RWPE2 (cell line): Measurements from ENCODE around the gene PLXND1.
A peak's percentile ranks its signal among the peaks of the same experiment; 100 is the strongest.

Source experiments
- ATAC-seq: fragments of 200-7000 bp; cut with Tn5 transposase; 3 replicates; pipeline ENCODE4 v1.9.1; 2021; ENCODE audit warnings: low read depth
- DNase-seq: peaks from one replicate; pipeline ENCODE4 v3.0.0-alpha.2; 2020; ENCODE audit warnings: low spot score
- H3K27ac ChIP-seq: fragments of 450-650 bp; 2 replicates; pipeline ENCODE4 v1.5.1; 2017; ENCODE audit warnings: mild to moderate bottlenecking; ENCODE audit not compliant: poor library complexity, severe bottlenecking
- H3K27me3 ChIP-seq: fragments of 250-450 bp; sonication (Bioruptor Pico); 2 replicates; pipeline ENCODE4 v1.5.1; 2021; ENCODE audit warnings: mild to moderate bottlenecking, moderate library complexity; ENCODE audit not compliant: insufficient read depth, poor library complexity, severe bottlenecking
- H3K36me3 ChIP-seq: fragments of 250-450 bp; sonication (Bioruptor Pico); 2 replicates; pipeline ENCODE4 v1.5.1; 2020; ENCODE audit warnings: low read depth, mild to moderate bottlenecking, moderate library complexity
- H3K4me1 ChIP-seq: fragments of 250-450 bp; sonication (Bioruptor Pico); 2 replicates; pipeline ENCODE4 v1.5.1; 2021; ENCODE audit warnings: mild to moderate bottlenecking, moderate library complexity; ENCODE audit not compliant: insufficient read depth, poor library complexity, severe bottlenecking
- H3K4me3 ChIP-seq: fragments of 250-450 bp; sonication (Bioruptor Pico); 2 replicates; pipeline ENCODE4 v1.5.1; 2021; ENCODE audit warnings: mild to moderate bottlenecking, moderate library complexity; ENCODE audit not compliant: severe bottlenecking
- H3K9me3 ChIP-seq: fragments of 250-450 bp; sonication (Bioruptor Pico); 2 replicates; pipeline ENCODE4 v1.5.1; 2021; ENCODE audit warnings: mild to moderate bottlenecking, moderate library complexity; ENCODE audit not compliant: severe bottlenecking
- TF ChIP-seq, protein P1 (sequence below): fragments of 450-650 bp; IDR thresholded peaks from one replicate; pipeline ENCODE4 v1.5.1; 2017; ENCODE audit warnings: mild to moderate bottlenecking, moderate library complexity; ENCODE audit not compliant: poor library complexity, severe bottlenecking

The PLXND1 gene

DNA sequence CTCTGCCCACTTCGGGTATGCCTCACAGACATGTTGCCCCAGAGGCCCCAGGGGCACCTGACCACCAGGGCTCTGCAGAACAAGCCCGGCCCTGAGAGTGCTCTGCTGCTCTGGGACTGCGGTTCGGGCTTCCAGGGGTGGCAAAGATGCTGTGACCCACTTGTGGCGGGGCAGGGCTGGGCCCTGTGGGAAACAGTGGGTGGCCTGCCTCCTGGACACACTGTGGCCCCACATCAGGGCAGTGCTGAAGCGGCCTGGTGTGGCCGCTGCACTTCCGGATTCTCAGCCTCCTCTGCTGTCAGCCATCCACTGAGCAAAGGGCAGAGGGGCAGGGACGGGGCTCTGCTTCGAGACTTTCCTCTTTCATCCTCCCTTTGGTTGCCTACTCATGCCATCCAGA lies 26.5 kb upstream of the PLXND1 start:
- DNase-seq (no peak), ATAC-seq (no peak)
- peaks cover 4% of the 10 kb centered on the region for H3K4me1 ChIP-seq
- H3K9me3 ChIP-seq = no peaks in the 10 kb centered on the region
- TF ChIP-seq, protein P1, sequence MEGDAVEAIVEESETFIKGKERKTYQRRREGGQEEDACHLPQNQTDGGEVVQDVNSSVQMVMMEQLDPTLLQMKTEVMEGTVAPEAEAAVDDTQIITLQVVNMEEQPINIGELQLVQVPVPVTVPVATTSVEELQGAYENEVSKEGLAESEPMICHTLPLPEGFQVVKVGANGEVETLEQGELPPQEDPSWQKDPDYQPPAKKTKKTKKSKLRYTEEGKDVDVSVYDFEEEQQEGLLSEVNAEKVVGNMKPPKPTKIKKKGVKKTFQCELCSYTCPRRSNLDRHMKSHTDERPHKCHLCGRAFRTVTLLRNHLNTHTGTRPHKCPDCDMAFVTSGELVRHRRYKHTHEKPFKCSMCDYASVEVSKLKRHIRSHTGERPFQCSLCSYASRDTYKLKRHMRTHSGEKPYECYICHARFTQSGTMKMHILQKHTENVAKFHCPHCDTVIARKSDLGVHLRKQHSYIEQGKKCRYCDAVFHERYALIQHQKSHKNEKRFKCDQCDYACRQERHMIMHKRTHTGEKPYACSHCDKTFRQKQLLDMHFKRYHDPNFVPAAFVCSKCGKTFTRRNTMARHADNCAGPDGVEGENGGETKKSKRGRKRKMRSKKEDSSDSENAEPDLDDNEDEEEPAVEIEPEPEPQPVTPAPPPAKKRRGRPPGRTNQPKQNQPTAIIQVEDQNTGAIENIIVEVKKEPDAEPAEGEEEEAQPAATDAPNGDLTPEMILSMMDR = no peak
- H3K36me3 ChIP-seq = no peaks in the 10 kb centered on the region
- no peaks in the 10 kb centered on the region for H3K27me3 ChIP-seq
- no peak overlapping the region for H3K27ac ChIP-seq
- no peak overlapping the region for H3K4me3 ChIP-seq

DNA sequence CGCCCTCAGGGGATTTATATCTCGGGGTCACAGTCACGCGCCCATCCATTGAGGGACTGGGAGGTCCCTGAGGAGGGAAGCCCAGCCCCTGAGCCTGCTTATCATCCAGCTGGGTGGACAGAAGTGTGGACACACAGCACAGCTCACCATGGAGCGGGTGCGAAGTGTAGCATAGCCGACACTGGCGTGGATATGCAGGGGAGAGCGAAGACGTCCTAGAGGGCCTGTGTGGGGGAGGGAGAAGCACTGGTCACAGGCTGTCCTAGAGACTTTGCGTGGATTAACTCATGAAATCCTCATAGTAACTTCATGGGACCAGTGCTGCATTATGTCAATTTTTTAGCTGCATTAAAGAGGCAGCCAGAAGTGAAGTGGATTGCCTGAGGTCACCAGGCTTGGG lies 26.1 kb upstream of the PLXND1 start:
- TF ChIP-seq, protein P1 = no peak

DNA sequence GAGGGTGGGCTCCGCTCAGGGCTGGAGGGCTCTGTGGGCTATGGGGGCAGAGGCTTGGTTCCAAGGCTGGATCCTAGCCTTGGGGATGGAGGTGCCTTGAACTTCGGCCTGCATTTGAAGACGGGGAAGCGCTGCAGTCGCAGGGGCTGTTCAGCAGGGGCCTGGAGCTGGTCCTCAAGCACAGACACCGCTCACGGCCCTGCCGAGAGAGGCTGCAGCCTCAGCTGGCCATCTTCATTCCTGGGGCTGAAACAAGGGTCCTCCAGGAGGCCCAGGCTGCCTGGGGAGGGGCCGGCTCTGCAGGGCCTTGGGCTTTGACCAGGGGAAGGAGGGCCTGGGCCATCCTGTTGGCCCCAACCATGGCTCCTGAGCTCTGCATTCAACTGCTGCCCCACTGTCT lies 25.6 kb upstream of the PLXND1 start:
- no peak for ATAC-seq
- peaks cover 4% of the 10 kb centered on the region for H3K4me1 ChIP-seq
- TF ChIP-seq, protein P1 = no peak
- no peaks in the 10 kb centered on the region for H3K9me3 ChIP-seq
- H3K27me3 ChIP-seq = no peaks in the 10 kb centered on the region
- H3K36me3 ChIP-seq = no peaks in the 10 kb centered on the region
- no peak overlapping the region for H3K4me3 ChIP-seq
- no peak overlapping the region for H3K27ac ChIP-seq
- DNase-seq = no peak

More for the DNA sequence above, 26.1 kb upstream of the PLXND1 start:
- no peaks in the 10 kb centered on the region for H3K36me3 ChIP-seq
- H3K27me3 ChIP-seq = no peaks in the 10 kb centered on the region
- no peak overlapping the region for H3K4me3 ChIP-seq
- H3K9me3 ChIP-seq = no peaks in the 10 kb centered on the region
- ATAC-seq = no peak
- DNase-seq = no peak
- H3K27ac ChIP-seq = no peak overlapping the region
- H3K4me1 ChIP-seq = peaks cover 4% of the 10 kb centered on the region

- no peak overlapping the region for H3K27ac ChIP-seq
- DNase-seq (no peak), ATAC-seq (no peak)
- no peaks in the 10 kb centered on the region for H3K9me3 ChIP-seq
- H3K27me3 ChIP-seq = no peaks in the 10 kb centered on the region
- TF ChIP-seq, protein P1 = no peak
- peaks cover 14% of the 10 kb centered on the region for H3K4me1 ChIP-seq
- H3K4me3 ChIP-seq = no peak overlapping the region
- H3K36me3 ChIP-seq = no peaks in the 10 kb centered on the region
These were observed 22.5 kb upstream of the PLXND1 start for GRCh38 chr3:129629011-129629410.

- peaks cover 14% of the 10 kb centered on the region for H3K4me1 ChIP-seq
- TF ChIP-seq, protein P1 = peak; percentile 55
- peak overlapping the region; percentile 50 for H3K4me3 ChIP-seq
- no peak for ATAC-seq
- DNase-seq = no peak
- H3K27me3 ChIP-seq = no peaks in the 10 kb centered on the region
- no peaks in the 10 kb centered on the region for H3K9me3 ChIP-seq
- peak overlapping the region; percentile 92 for H3K27ac ChIP-seq
- H3K36me3 ChIP-seq = no peaks in the 10 kb centered on the region
These were observed 21.7 kb upstream of the PLXND1 start for GRCh38 chr3:129628169-129628522.
